Adipose tissue (tissue), 3 donors: ENCODE measurements around the gene SYCP2L. TPM values are rescaled to one million over a fixed set of nuclear protein-coding genes. Genes with fewer than 3 reads are reported as not detected.
"Not testable (repeated sequence)": the region's sequence is repeated elsewhere in the genome, so short reads cannot be mapped to it uniquely, and the experiment has no call there.

Experiments used
- H3K27ac ChIP-seq: one replicate; pipeline ENCODE4 v1.5.1; 2013; ENCODE audit warnings: low read depth, low read length
- WGBS, 3 donors: extraction: QIAGEN DNeasy Blood & Tissue Kit; methylation state at CpG; one replicate each; pipeline ENCODE4 v1.1.7; 2013; 5-methylcytosine and 5-hydroxymethylcytosine counted together
- polyA plus RNA-seq, 3 donors: library from polyadenylated mRNA; stranded (reverse); fragments of 200-250 nt; gene quantifications; one replicate each; pipeline ENCODE4 v1.2.3, GENCODE V29; 2013
- donor health status: healthy with polysubstance abuse.
- donor health status: Bipolar disorder and iron deficiency.
- donor health status: healthy.

Gene SYCP2L
- polyA plus RNA-seq, 3 donors: 0.18 to 0.34 (median 0.22) TPM

GRCh38 chr6:10981409-10981808, 94.6 kb downstream of the SYCP2L start:
- WGBS, 3 donors: 85 to 88% (median 87%) methylated on average over 1 of the region's 1 CpG
- H3K27ac ChIP-seq: no peak overlapping the region

GRCh38 chr6:10984959-10985358, 98.1 kb downstream of the SYCP2L start:
- H3K27ac ChIP-seq: not testable (repeated sequence)
- WGBS, 3 donors: 62 to 87% (median 79%) methylated on average over 1 to 2 of the region's 2 CpGs

- 91 to 96% (median 92%) methylated on average over 15 of the region's 15 CpGs for WGBS, 3 donors
- H3K27ac ChIP-seq: no peak overlapping the region
These were observed 102.7 kb downstream of the SYCP2L start for GRCh38 chr6:10989587-10989986.

- 53 to 70% (median 66%) methylated on average over 2 of the region's 2 CpGs for WGBS, 3 donors
These were observed 104.3 kb downstream of the SYCP2L start for GRCh38 chr6:10991115-10991514.

GRCh38 chr6:10993896-10994295, 107.0 kb downstream of the SYCP2L start:
- 94 to 98% (median 98%) methylated on average over 8 of the region's 8 CpGs for WGBS, 3 donors
- no peak overlapping the region for H3K27ac ChIP-seq

More at GRCh38 chr6:10991115-10991514, 104.3 kb downstream of the SYCP2L start:
- H3K27ac ChIP-seq: no peak overlapping the region

GRCh38 chr6:10995114-10995707, 108.4 kb downstream of the SYCP2L start:
- 70 to 76% (median 70%) methylated on average over 4 of the region's 4 CpGs for WGBS, 3 donors
- no peak overlapping the region for H3K27ac ChIP-seq

GRCh38 chr6:10999994-11000393, 113.1 kb downstream of the SYCP2L start:
- H3K27ac ChIP-seq: no peak overlapping the region
- 44 to 63% (median 47%) methylated on average over 2 of the region's 2 CpGs for WGBS, 3 donors

- H3K27ac ChIP-seq: no peak overlapping the region
- 34 to 92% (median 84%) methylated on average over 2 of the region's 2 CpGs for WGBS, 3 donors
These were observed 115.3 kb downstream of the SYCP2L start for GRCh38 chr6:11002176-11002575.

- 89 to 92% (median 92%) methylated on average over 5 of the region's 5 CpGs for WGBS, 3 donors
- not testable (repeated sequence) for H3K27ac ChIP-seq
These were observed 116.4 kb downstream of the SYCP2L start for GRCh38 chr6:11003297-11003696.

- 62 to 79% (median 72%) methylated on average over 4 of the region's 4 CpGs for WGBS, 3 donors
- H3K27ac ChIP-seq: no peak overlapping the region
These were observed 119.2 kb downstream of the SYCP2L start for GRCh38 chr6:11006061-11006460.

GRCh38 chr6:11007715-11008608, 121.1 kb downstream of the SYCP2L start:
- WGBS, 3 donors: 72 to 83% (median 79%) methylated on average over 10 of the region's 10 CpGs
- no peak overlapping the region for H3K27ac ChIP-seq

GRCh38 chr6:11008821-11009220, 122.0 kb downstream of the SYCP2L start:
- H3K27ac ChIP-seq: no peak overlapping the region
- WGBS, 3 donors: 37 to 75% (median 40%) methylated on average over 1 of the region's 1 CpG

- no peak overlapping the region for H3K27ac ChIP-seq
- 55 to 68% (median 65%) methylated on average over 6 of the region's 6 CpGs for WGBS, 3 donors
These were observed 122.5 kb downstream of the SYCP2L start for GRCh38 chr6:11009353-11009752.

GRCh38 chr6:11011787-11012234, 125.0 kb downstream of the SYCP2L start:
- H3K27ac ChIP-seq: no peak overlapping the region
- 25 to 64% (median 63%) methylated on average over 8 of the region's 8 CpGs for WGBS, 3 donors

- 38 to 71% (median 68%) methylated on average over 5 of the region's 5 CpGs for WGBS, 3 donors
- H3K27ac ChIP-seq: no peak overlapping the region
These were observed 125.5 kb downstream of the SYCP2L start for GRCh38 chr6:11012295-11012754.

GRCh38 chr6:11012976-11013720, 126.3 kb downstream of the SYCP2L start:
- WGBS, 3 donors: 90 to 91% (median 90%) methylated on average over 5 of the region's 5 CpGs
- no peak overlapping the region for H3K27ac ChIP-seq

- WGBS, 3 donors: 74 to 86% (median 83%) methylated on average over 3 of the region's 3 CpGs
- no peak overlapping the region for H3K27ac ChIP-seq
These were observed 126.8 kb downstream of the SYCP2L start for GRCh38 chr6:11013721-11014070.

- H3K27ac ChIP-seq: no peak overlapping the region
These were observed 128.2 kb downstream of the SYCP2L start for GRCh38 chr6:11015102-11015501.

GRCh38 chr6:11016452-11016851, 129.6 kb downstream of the SYCP2L start:
- 42 to 87% (median 81%) methylated on average over 1 of the region's 1 CpG for WGBS, 3 donors
- H3K27ac ChIP-seq: no peak overlapping the region
